SW480 (cell line): Measurements from ENCODE around the gene CCM2.

Source experiments
- DNase-seq: peaks from one replicate; pipeline ENCODE4 v3.0.0-alpha.2; 2016; ENCODE audit warnings: low spot score

Gene CCM2

DNA sequence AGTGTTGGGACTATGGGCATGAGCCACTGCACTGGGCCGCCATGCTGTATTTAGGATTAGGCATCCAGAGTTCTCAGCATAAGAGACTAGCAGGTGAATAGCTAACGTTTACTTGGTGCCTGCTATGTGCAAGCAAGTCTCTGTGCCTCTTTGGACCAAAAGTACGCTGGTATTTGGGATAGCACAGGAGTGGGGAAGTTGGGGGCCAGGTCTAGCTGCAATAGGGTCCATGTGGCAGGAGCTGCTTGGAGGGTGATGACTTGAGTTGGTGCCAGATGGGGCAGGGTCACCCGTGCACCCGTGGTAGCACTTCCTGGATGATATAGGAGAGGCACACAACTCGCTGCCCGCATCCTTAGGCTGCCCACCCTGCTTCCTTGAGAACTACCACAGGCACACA, 66.4 kb downstream of the CCM2 start:
- no peak for DNase-seq

DNA sequence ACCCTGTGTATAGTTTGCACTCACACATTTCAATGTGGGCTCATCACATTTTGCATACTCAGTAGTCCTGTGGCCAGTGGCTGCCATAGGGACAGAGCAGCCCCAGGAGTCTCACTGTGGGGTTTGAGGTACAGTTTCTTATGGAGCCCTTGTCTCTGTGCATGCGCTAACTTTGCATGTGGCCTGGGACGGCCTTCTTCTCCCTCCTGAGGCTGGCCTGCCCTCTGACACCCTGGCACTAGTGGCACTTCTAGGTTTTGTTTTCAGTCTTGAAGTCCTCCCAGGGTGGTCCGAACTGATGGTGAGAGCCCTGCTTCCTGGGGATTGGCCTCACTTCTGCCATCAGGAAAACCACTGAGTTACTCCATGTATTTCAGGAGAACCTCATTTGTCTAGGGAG, 67.6 kb downstream of the CCM2 start:
- no peak for DNase-seq

DNA sequence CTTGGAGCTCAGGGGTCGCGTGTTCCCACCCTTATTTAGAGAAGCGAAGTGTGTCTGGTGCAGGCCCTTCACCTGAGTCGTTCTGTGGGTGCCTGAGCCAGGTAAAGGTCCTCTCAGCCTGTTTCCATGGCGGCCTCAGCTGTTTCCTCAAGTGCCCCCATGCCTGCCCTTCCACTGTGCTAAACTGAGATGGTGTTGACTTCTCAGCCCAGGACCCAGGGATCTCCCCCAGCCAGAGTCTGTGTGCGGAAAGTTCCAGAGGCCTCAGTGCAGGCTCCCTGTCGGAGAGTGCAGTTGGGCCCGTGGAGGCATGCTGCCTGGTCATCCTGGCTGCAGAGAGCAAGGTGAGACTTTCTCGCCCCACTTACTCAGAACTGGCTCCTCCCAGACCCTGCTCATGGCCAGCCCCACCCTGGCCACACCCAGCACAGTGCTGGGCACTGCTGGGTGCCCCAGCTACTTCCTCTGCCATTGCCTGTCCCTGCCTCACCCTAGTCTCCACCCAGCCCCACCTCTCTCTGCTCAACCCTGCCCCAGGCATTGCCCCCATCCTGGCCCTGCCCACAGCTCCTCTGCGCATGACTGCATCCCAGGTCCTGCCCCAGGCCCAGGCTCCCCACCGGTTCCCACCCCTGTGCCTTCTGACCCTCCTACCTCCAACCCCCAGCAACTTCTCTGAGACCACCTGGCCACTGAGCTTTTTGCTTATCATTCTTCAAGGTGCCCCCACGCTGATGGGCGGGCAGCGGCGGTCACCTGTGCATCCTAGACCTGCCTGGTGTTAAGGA, 68.4 kb downstream of the CCM2 start:
- DNase-seq, result no peak

DNA sequence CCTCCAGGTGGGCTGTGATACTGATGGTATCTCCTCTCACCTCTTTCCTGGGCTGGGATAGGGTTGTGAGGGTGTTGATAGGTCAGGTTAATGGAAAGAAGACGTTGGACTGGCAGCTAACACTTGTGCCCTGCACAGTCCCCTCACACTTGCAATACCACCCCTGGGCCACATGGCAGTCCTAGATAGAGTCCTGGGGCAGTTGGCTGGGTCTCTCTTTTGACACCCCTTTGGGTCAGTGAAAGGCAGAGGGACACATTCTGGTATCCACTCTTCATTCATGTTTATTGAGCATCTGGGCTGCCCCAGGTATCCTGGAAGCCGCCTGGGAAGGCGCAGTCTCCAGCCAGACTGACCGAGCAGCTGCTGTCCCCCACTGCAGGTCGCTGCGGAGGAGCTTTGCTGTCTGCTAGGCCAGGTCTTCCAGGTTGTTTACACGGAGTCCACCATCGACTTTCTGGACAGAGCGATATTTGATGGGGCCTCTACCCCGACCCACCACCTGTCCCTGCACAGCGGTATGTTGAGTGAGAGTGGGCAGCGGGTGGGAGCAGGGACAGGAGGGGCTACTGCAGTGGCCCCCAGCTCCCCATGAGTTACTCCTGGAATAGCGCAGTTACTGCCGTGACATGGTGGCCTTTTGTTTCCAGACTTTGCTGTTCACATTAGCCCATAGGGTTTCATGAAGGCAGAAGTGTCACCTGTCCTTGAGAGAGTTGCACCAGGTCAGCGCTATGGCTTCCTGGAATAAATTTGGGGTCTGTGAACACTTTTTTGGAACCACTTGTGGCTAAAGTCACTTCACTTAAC, 69.6 kb downstream of the CCM2 start:
- DNase-seq, result no peak

DNA sequence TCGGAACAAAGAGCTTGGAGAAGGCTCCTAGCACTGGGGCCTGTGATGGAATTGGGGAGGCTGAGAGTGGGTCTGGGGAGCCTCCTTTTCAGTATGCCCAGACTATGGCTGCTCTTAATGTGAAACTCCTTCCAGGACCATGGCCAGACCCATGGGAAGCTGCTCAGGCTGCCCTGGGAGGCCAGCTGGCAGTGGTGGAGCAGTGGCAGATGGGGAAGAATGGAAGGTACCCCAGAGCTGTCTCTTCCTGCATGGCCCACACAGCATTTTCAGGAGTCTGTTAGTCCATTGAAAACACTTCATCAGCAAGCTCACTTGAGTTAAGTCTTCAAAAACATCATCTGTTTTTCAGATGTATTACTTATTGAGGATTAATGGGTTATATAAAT, 70.2 kb downstream of the CCM2 start:
- no peak for DNase-seq

DNA sequence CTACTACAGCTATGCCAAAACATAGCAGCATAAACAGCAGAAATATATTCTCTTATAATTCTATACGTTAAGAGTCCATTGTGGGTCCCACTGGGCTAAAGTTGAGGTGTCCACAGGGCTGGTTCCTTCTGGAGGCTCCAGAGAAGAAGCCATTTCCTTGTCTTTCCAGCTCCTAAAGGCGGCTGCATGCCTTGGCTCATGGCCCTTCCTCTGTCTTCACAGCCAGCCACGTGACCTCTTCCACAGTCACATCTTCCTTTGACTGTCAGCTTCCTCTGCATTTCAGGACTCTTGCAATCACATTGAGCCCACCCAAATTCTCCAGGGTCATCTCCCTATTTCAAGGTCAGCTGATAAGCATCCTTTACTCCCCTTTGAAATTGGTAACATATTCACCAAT, 71.5 kb downstream of the CCM2 start:
- no peak for DNase-seq

DNA sequence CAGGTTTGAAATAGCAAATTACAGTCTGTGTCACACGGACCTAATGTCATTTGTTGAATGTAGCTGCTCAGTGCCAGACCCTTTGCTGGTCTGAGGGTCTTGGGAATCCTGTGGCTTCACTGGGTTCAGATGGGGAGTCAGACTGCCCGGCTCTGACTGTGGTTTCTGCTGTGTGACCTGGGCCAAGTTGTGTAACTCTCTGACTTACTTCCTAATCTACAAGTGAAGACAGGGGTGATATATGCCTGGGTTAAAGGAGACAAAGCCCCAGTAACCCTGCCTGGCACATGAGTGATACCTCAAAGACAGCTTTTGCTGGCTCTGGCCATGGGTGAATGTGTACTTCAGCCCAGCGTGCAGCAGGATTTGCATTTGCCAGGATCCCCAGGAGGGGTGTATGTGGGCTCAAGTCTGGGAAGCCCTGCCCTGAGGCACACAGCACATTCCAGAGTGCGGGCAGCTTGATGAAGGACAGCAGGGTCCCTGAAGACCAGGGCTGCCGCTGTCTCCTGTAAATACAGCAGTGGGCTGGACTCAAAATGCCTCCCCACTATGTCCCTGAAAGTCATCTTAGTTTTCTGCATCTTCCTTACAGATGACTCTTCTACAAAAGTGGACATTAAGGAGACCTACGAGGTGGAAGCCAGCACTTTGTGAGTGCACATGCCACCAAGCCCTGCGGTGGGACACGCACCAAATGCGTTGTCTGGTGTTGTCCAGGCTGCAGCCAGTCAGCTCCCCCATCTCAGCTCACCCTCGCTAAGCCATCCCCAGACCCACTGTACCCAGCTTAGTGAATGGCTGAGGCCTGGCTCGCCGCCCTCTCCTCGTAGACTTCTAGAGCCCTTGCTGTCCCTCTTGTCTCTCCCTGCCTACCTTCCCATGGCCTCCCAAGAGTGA, 72.4 kb downstream of the CCM2 start:
- DNase-seq, result no peak

DNA sequence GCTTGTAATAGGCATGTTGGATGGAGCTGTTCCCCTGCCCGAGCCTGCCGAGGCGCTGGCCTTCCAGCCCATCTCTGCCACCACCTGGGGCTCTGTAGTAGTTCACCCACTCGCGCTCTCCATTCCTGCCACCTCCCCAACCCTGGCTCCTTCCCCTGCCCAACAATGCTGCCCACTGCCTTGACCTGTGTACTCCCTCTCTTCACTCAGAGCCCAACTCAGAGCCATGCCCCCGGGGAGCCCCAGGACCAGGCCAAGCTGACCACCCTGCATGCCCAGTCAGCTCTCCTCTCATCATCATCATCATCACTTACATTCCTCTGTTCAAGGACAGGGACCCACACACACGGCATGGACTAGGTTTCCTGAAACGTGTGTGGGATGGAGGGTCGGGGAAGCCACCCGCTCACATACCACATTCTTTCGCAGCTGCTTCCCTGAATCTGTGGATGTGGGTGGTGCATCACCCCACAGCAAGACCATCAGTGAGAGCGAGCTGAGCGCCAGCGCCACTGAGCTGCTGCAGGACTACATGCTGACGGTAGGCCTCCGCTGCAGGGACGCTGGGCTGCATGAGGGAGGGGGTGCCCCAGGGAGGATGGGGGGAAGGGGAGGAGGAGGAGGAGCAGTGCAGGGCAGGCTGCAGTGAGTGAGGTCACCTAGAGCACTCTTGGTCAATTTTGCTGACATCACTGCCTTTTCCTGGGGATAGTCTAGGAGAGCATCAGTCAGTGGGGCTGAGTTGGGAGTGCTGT, 73.2 kb downstream of the CCM2 start:
- DNase-seq, result no peak

DNA sequence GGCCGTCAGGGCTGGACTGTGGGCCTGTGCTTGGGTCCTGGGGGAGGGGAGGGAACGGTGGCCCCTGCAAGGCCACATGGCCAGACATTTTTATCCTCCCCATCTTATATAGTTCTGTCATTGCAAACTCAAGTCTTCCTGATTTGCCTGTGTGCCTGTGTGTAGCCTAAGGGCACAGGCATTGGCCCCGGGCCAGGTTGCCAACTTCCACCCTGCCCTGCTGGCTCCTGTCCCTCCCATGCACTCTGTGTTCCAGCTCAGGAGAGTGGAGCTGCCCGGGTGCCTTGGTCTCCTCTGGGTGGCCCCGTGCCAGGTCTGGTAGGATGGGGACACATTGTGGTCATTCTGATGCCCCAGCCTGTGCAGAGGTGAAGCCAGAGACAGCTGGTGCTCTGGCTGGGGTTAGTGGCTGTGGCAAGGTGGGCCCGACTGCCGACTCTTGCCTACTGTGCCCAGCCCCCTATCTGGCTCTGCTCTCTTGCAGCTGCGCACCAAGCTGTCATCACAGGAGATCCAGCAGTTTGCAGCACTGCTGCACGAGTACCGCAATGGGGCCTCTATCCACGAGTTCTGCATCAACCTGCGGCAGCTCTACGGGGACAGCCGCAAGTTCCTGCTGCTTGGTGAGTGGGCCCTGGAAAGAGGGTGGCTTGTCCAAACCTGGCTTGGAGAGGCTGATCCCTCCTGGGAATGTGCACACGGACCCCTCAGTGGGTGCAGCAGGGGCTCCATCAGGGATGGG, 74.0 kb downstream of the CCM2 start:
- DNase-seq, result no peak

DNA sequence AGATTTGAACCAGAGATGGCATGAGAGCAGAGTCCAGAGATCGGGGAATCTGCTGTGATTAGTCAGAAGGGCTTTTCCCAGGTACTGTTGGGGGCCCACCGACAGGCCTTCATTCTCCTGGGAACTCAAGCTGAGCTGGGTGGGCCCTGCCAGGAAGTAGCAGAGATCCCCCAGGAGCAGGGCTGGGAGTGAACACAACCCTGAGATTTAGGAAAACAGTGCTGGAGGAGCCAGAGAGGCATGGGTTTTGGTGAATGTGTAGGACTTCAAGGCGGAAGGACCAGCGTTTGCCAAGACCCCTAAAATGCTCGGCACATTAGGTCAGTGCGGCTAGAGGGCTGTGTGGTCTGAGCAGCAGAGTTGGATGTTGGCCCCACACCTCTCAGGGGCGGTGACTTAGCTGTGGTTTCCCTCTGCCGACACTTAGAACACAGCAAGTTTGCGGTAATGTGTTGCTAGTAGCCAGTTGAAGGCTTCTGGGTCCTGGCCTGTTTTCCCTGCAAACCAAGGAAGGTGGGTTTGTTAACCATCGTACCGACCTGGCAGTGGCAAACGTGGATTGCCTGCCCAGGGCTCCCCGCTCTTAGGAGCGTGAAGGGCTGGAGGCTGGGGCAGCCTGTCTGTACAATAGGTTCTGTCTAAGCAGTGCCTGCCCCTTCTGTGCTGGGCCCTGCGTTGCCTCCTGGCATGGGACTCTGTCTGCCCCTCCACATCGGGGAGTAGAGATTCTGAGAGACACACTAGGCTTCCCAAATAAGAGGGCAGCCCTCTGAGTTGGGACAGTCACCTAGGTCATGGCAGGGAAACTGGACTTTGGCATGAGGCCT, 74.7 kb downstream of the CCM2 start:
- no peak for DNase-seq

DNA sequence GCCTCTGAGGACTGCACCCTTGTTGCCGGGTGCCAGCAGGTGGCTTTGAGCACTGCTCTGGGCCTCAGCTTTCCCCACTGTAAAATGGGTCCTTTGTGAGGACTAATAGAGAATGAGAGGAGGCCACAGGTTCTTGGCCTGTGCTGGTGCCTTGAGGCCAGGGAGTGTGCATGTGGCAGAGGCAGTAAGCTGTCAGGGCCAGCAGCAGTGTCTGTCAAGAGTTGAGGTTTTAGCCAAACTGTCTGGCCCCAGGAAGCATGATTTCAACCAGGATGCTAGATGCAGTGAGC, 75.3 kb downstream of the CCM2 start:
- no peak for DNase-seq

DNA sequence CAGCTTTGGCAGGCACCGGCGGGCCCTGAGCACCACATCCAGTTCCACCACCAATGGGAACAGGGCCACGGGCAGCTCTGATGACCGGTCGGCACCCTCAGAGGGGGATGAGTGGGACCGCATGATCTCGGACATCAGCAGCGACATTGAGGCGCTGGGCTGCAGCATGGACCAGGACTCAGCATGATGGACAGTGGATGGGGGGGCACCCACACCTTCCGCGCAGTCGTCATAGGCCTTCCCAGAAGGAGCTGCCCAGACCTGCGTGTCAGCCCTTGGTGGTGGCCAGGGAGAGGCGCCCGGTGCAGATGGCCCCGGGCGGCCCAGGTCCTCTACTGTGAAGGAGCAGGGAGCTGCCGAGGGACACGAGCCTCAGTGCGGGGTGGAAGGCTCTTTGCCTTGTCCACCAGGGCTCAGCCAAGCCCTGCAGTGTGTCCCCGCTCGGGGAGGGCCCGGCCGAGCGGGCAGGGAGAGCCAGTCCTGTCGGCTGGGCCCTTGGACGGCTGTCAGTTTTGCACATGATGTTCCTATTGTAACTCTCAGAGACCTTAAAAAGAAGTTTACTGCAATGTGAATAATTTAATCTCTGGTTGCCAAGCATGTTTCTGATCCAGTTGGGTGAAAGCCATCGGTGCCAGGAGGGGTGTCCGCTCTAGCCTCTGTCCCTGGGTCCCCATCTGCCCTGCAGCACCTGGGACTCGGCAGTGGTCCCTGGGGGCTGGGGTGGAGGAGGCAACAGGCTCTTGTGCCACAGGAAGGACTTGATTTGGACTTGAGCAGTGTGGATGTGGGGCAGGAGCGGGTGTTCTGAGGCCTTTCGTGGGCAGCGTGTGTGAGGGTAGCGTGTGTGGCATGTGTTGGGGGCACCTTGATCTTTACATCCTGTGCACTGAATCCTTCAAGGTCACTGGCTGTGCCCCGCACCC, 76.1 kb downstream of the CCM2 start:
- DNase-seq, result no peak

DNA sequence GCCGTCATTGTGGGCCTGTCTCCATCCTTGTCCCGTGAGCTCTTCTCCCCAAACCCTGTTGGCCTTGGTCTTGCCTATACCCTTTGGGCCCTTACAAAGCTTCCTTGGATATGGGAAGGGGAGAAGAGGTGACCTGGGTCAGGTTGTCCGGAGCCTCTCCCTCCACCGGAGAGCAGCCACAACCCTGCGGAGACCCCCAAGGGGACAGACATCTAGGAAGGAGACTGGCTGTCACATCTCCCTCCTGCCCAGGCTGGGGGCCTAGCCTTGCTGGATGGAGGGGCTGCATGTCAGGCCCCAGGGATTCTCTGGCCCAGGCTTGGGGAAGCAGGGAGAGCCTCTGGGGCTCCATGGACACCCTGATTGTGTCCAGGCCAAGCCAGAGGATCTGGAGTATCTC, 76.9 kb downstream of the CCM2 start:
- no peak for DNase-seq

DNA sequence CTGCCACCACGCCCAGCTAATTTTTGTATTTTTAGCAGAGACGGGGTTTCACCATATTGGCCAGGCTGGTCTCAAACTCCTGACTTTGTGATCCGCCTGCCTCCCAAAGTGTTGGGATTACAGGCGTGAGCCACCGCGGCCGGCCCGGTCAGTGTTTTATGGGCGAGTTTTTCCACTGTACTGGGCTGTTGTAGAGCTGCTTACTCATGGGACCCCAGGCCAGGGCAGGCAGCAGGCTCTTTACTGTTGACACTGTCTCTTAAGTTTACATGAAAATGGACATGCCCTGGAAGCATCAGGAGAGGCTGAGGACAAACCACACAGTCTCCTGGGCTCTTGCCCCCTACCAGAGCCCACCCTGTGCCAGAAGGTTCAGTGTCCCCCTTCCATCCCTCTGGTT, 77.6 kb downstream of the CCM2 start:
- no peak for DNase-seq

DNA sequence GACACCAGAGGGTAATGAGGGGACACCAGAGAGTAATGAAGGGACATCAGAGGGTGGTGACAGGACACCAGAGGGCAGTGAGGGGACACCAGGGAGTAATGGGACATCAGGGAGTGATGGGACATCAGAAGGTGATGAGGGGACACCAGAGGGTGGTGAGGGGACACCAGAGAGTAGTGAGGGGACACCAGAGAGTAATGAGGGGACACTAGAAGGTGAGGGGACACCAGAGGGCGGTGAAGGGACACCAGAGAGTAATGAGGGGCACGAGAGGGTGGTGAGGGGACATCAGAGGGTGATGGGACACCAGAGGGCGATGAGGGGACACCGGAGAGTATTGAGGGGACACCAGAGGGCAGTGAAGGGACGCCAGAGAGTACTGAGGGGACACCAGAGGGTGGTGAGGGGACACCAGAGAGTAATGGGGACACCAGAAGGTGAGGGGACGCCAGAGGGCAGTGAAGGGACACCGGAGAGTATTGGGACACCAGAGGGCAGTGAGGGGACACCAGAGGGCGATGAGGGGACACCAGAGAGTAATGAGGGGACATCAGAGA, 78.2 kb downstream of the CCM2 start:
- DNase-seq, result no peak

DNA sequence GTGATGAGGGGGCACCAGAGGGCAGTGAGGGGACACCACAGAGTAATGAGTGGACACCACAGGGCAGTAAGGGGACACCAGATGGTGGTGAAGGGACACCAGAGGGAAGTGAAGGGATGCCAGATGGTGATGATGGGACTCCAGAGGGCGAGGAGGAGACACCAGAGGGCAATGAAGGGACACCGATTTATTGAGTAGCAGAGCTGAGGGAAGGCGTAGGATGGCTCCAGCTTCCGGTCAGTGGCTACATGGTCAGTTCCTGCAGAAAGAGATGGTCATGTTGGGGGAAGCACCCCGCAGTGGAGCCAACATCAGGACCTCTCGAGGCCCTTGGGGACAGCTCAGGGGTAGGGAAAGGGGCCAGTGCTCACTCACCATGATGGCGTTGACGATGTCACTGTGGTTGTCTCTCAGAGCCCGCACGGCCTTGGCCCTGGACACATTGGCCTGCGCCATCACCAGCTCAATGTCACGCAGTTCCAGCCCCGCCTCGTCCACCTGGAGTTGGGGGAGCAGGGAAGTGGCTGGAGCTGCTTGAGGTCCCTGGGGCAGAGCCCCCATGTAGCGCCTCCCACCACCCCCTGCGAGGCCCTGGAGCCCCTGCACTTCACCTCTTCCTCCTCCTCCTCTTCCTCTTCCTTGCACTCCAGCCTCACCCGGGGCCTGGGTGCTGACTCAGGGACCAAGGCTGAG, 80.4 kb downstream of the CCM2 start:
- no peak for DNase-seq

DNA sequence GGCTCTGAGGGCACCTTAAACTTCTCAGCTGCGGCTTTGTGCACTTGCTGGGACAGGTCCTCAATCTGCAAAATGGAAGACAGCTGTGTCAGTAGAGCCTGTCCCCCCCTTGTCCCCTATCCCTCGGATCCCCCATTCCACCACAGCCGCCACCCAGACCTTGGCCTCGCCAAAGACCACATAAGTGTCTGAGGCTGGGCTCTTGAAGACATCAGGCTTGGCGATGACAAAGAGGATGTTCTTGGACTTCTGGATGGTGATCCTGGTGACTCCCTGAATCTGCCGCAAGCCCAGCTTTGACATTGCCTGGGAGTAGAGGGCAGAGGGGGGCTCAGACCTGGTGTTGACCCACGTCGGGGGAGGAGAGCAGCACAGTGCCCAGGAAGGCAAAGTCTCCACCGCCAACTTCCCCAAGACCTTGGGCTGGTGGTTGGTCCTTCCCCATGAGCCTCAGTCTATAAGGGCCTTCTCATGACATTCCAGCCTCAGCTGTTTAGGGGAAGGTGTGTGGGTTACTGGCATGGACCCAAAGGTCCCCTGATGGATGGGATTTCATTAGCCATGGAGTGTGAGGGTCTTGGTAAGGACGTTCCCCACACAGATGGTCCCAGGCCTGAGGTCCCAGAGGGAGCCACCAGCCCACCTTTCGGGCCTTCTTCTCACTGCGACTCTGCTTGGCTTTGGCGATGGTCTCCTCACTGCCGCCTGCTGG, 81.1 kb downstream of the CCM2 start:
- DNase-seq, result no peak

DNA sequence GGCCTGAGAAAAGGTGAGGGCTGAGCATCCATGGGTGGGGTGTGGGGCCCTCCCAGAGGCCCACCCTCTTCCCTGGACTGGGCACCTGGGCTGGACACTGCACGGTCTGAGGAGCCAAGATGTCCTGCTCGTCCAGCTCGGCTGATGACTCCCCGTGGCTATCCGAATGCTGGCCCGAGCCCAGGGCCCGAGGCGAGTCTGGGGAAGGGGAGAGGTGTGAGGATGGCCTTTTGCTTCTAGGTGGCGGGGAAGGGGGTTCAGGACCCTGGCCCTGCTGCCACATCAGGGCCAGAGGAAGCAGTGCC, 81.6 kb downstream of the CCM2 start:
- DNase-seq, result no peak
